CD14-positive monocyte (primary cell): ENCODE measurements around the gene H6PD. TPM values are rescaled to one million over a fixed set of nuclear protein-coding genes. Genes with fewer than 3 reads are reported as not detected.

Experiments
- DNase-seq, 3 donors: peaks; one replicate each; pipeline ENCODE4 v3.0.0-alpha.2; 2011 to 2022
- H2AFZ ChIP-seq: 2 replicates; pipeline ENCODE4 v1.6.0; 2012; ENCODE audit warnings: mild to moderate bottlenecking, low read depth, low read length, inconsistent platforms; ENCODE audit not compliant: insufficient read depth, poor library complexity, severe bottlenecking
- H3K27ac ChIP-seq, 2 donors: 1 replicate in 1 of 2; 2 replicates in 1 of 2; pipeline ENCODE4 v1.5.1; 2012 to 2013; ENCODE audit warnings: low read length in 2 of 2, control low read depth in 1 of 2, inconsistent platforms in 1 of 2, low read depth in 1 of 2, mild to moderate bottlenecking in 1 of 2
- H3K27me3 ChIP-seq, 2 donors: one replicate each; pipeline versions ENCODE4 v1.6.0 to v1.6.1; 2011 to 2013; ENCODE audit warnings: low read length in 2 of 2; ENCODE audit not compliant: control insufficient read depth in 2 of 2, insufficient read depth in 2 of 2
- H3K36me3 ChIP-seq, 2 donors: replicated peaks in 1 of 2; 1 replicate in 1 of 2; 2 replicates in 1 of 2; pipeline versions ENCODE4 v1.5.1 to v1.6.1; 2012 to 2013; ENCODE audit warnings: low read length in 2 of 2, control low read depth in 1 of 2, inconsistent platforms in 1 of 2, mild to moderate bottlenecking in 1 of 2; ENCODE audit not compliant: insufficient read depth in 2 of 2, control insufficient read depth in 1 of 2
- H3K4me1 ChIP-seq, 2 donors: 1 replicate in 1 of 2; 2 replicates in 1 of 2; pipeline versions ENCODE4 v1.5.1 to v1.6.1; 2012 to 2013; ENCODE audit warnings: low read length in 2 of 2, control low read depth in 1 of 2, inconsistent platforms in 1 of 2, mild to moderate bottlenecking in 1 of 2, moderate library complexity in 1 of 2; ENCODE audit not compliant: insufficient read depth in 2 of 2, control insufficient read depth in 1 of 2
- H3K4me2 ChIP-seq: replicated peaks from 2 replicates; pipeline ENCODE3; 2012; ENCODE audit warnings: low read length, moderate library complexity, mild to moderate bottlenecking; ENCODE audit not compliant: poor library complexity, severe bottlenecking; ENCODE audit errors: extremely low read depth
- H3K4me3 ChIP-seq, 3 experiments: fragments of 200-600 bp in 1 of 3; sonication (generic) in 1 of 3; replicated peaks in 1 of 3; 1 replicate in 2 of 3; 2 replicates in 1 of 3; pipeline ENCODE4 v1.5.1; 2011 to 2013; ENCODE audit warnings: low read length in 3 of 3, mild to moderate bottlenecking in 3 of 3, control low read depth in 2 of 3, low read depth in 2 of 3, inconsistent platforms in 1 of 3, moderate library complexity in 1 of 3
- H3K79me2 ChIP-seq: 2 replicates; pipeline ENCODE4 v1.6.0; 2012; ENCODE audit warnings: mild to moderate bottlenecking, control low read depth, inconsistent platforms, low read length, moderate library complexity; ENCODE audit not compliant: insufficient read depth
- H3K9ac ChIP-seq: 2 replicates; pipeline ENCODE4 v1.6.0; 2017; ENCODE audit warnings: low read length, mild to moderate bottlenecking; ENCODE audit not compliant: insufficient read depth, poor library complexity, severe bottlenecking
- H3K9me3 ChIP-seq, 2 donors: replicated peaks in 1 of 2; 1 replicate in 1 of 2; 2 replicates in 1 of 2; pipeline versions ENCODE4 v1.5.1 to v1.6.1; 2012 to 2013; ENCODE audit warnings: low read length in 2 of 2, control low read depth in 1 of 2; ENCODE audit not compliant: control insufficient read depth in 1 of 2, insufficient read depth in 1 of 2
- H4K20me1 ChIP-seq: 2 replicates; pipeline ENCODE4 v1.6.0; 2012; ENCODE audit warnings: mild to moderate bottlenecking, low read length, control low read depth, moderate library complexity; ENCODE audit not compliant: insufficient read depth
- H3K27ac Mint-ChIP-seq, 7 donors: one replicate each; pipeline ENCODE4 v1.8.0; 2020; ENCODE audit warnings: mild to moderate bottlenecking in 7 of 7, mixed read lengths in 7 of 7, moderate library complexity in 6 of 7, inconsistent platforms in 2 of 7
- H3K27me3 Mint-ChIP-seq, 3 donors: one replicate each; pipeline ENCODE4 v1.8.0; 2021 to 2022; ENCODE audit warnings: low read depth in 3 of 3, mild to moderate bottlenecking in 3 of 3, mixed read lengths in 3 of 3, moderate library complexity in 3 of 3, inconsistent platforms in 1 of 3
- H3K36me3 Mint-ChIP-seq, 2 donors: one replicate each; pipeline ENCODE4 v1.8.0; 2020; ENCODE audit warnings: mixed read lengths in 2 of 2, inconsistent platforms in 1 of 2, mild to moderate bottlenecking in 1 of 2
- H3K4me1 Mint-ChIP-seq: one replicate; pipeline ENCODE4 v1.8.0; 2020; ENCODE audit warnings: mild to moderate bottlenecking, mixed read lengths
- H3K4me3 Mint-ChIP-seq, 2 donors: one replicate each; pipeline ENCODE4 v1.8.0; 2020; ENCODE audit warnings: mild to moderate bottlenecking in 2 of 2, mixed read lengths in 2 of 2, moderate library complexity in 1 of 2
- H3K9me3 Mint-ChIP-seq, 7 donors: one replicate each; pipeline ENCODE4 v1.8.0; 2020 to 2022; ENCODE audit warnings: mixed read lengths in 7 of 7, mild to moderate bottlenecking in 6 of 7, moderate library complexity in 6 of 7, inconsistent platforms in 2 of 7
- CTCF ChIP-seq: fragments of 200-600 bp; IDR thresholded peaks from one replicate; pipeline ENCODE4 v1.8.0; 2022; ENCODE audit warnings: antibody characterized with exemption, mild to moderate bottlenecking
- WGBS: methylation state at CpG from one replicate; pipeline ENCODE4 v1.1.5; 2013; ENCODE audit warnings: missing lambda C conversion rate; ENCODE audit not compliant: insufficient coverage; 5-methylcytosine and 5-hydroxymethylcytosine counted together
- intact Hi-C, 2 donors: fragments of 100-400 bp; cut with micrococcal nuclease; formaldehyde crosslinking; loops; one replicate each; pipeline versions ENCODE4 v1.15.0 to v1.15.1; 2023
- polyA plus RNA-seq, 3 donors: library from polyadenylated mRNA; depleted of rRNA in 1 of 3; unstranded in 2 of 3; stranded (reverse) in 1 of 3; fragments of 300-500 nt in 2 of 3; fragments of >200 nt in 1 of 3; fragmentation: Illumina TruSeq in 2 of 3; gene quantifications; 1 replicate in 2 of 3; 2 replicates in 1 of 3; pipeline ENCODE4 v1.2.3, GENCODE V29; 2012 to 2021

Gene H6PD
- polyA plus RNA-seq, 3 donors = 8.6 to 15.9 (median 11.4) TPM

- no peaks in the 10 kb centered on the region for H3K4me1 ChIP-seq
- peaks cover 13 to 44% of the 10 kb centered on the region in 2 donors for H3K36me3 ChIP-seq
- peaks cover 16% of the 10 kb centered on the region for H4K20me1 ChIP-seq
- Mint-ChIP-seq H3K4me1 (peaks cover 3% of the 10 kb centered on the region), H3K27me3 (peaks cover 0 to 1% (median 1%) of the 10 kb centered on the region in 3 donors), H3K9me3 (peaks cover 0 to 2% (median 0%) of the 10 kb centered on the region in 7 donors), H3K27ac (peak overlapping the region in 1 of 7 donors; percentile 36), H3K4me3 (no peak overlapping the region), H3K36me3 (peaks cover 38 to 59% of the 10 kb centered on the region in 2 donors)
- H3K9me3 ChIP-seq = no peaks in the 10 kb centered on the region
- H3K27ac ChIP-seq = no peak overlapping the region
- no peak for DNase-seq
- intact Hi-C loops = loop anchor here in 1 of 2 donors (5.0 kb wide), 1 partner anchor 223 kb away; no protein-coding TSS in a partner anchor
- no peak overlapping the region for H3K4me3 ChIP-seq
- H3K4me2 ChIP-seq = no peak overlapping the region
- no peak overlapping the region for H3K9ac ChIP-seq
- H3K79me2 ChIP-seq = no peaks in the 10 kb centered on the region
- no peak for TF ChIP-seq CTCF
- WGBS = 87% methylated on average over 14 of the region's 17 CpGs
- H3K27me3 ChIP-seq = no peaks in the 10 kb centered on the region
- no peak overlapping the region for H2AFZ ChIP-seq
Measured at GRCh38 chr1:9269078-9269501, 34.5 kb downstream of the H6PD start.

GRCh38 chr1:9269721-9270120 lies 35.1 kb downstream of the H6PD start:
- Mint-ChIP-seq H3K36me3 (peaks cover 32 to 53% of the 10 kb centered on the region in 2 donors), H3K4me3 (no peak overlapping the region), H3K27ac (peak overlapping the region in 1 of 7 donors; percentile 18), H3K27me3 (peaks cover 0 to 2% (median 1%) of the 10 kb centered on the region in 3 donors), H3K4me1 (peaks cover 3% of the 10 kb centered on the region), H3K9me3 (peaks cover 0 to 2% (median 0%) of the 10 kb centered on the region in 7 donors)
- Histone ChIP-seq H3K27ac (no peak overlapping the region), H3K4me1 (peaks cover 0 to under 1% of the 10 kb centered on the region in 2 donors), H3K9me3 (no peaks in the 10 kb centered on the region), H4K20me1 (peaks cover 16% of the 10 kb centered on the region), H3K4me3 (no peak overlapping the region), H3K79me2 (no peaks in the 10 kb centered on the region), H2AFZ (no peak overlapping the region), H3K4me2 (no peak overlapping the region), H3K36me3 (peaks cover 7 to 38% of the 10 kb centered on the region in 2 donors), H3K9ac (no peak overlapping the region), H3K27me3 (no peaks in the 10 kb centered on the region)
- intact Hi-C loops = loop anchor here in 1 of 2 donors (5.0 kb wide), 1 partner anchor 223 kb away; no protein-coding TSS in a partner anchor
- no peak for DNase-seq
- no peak for TF ChIP-seq CTCF
- WGBS = 99% methylated on average over 9 of the region's 12 CpGs
